GM04503 (cell line): ENCODE data around the gene COL8A2.

Source experiments
- DNase-seq: peaks from one replicate; pipeline ENCODE4 v3.0.0-alpha.2; 2012; ENCODE audit warnings: low read depth

COL8A2 gene

DNA sequence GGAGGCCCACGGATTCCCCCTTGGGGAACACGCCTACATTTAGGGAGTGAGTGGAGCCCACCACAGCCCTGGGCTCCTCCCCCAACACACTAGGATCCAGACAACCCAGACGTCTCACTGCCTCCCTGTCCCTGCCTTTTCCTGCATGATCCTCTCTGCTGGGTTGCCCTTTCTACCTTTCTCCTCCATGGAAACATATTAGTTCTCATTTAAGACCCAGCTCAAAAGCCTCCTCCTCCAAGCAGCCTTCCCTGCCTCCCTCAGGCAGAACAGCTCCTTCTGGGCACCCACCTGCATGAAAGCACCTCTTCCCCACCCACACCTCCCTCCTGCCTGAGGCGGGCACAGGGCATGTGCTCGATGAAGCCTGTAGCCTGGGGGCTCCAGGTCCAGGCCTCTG lies 10.7 kb downstream of the COL8A2 start:
- DNase-seq: no peak

DNA sequence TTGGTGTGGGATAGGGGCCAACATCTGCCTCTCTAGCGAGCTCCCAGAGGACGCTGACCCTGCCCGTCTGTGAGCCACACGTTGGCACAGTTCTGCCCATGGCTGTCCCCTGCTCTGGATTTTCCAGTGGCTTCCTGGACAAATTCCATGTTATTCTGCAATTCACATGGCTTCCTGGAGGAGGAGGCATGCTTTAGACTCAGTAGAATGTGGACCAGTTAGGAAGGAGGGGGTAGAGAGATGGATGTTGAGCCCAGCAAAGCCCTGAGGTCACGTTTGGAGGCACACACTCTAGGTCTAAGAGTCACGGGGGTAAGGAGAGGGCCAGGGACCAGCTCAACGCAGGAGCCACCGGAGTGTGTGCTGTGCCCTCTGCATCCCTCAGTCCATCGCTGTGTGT lies 12.2 kb downstream of the COL8A2 start:
- DNase-seq: no peak

DNA sequence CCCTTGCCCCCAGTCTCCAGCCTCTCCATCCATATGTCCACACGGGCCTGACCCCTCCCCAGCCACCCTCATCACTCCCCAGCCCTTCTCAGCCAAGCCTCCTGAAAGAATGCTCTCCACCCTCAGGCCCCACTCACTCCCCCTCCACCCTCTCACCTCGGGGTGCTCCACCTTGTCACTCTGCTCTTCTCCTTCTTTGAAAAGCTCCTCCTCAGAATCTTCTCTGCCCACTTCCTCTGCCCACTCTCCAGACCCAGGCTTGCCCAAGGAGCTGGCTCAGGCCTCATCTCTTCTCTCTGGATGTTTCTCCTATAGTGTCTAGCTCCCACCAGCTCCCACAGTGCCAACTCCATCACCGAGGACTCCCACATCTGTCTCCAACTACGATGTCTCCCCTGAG lies 13.9 kb downstream of the COL8A2 start:
- DNase-seq: no peak

DNA sequence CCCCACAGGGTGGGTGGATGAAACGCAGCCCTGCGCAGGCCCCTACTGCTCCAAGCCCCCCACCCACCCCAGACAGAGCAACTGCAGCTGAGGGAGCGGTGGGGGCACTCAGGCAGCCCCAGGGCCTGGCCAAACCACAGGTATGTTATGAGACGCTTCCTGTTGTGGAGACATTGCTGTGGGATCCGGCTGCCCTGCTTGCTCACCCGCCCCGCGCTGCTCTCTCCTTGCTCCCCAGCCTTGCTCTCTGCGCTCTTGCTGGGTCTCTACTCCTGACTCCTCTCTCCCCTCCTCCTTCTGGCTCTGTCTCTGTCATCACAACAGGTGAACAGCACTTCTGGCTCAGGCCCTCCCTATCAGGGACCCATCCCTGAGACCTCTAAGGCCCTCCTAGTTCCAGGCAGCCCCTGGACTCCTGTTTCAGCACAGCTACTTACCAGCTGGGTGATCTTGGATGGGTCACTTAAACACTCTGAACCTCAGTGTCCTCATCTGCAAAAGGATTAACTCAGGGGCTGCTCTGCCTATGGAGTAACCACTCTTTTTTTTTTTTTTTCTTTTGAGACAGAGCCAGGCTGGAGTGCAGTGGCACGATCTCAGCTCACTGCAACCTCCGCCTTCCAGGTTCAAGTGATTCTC lies 15.9 kb downstream of the COL8A2 start:
- no peak for DNase-seq

DNA sequence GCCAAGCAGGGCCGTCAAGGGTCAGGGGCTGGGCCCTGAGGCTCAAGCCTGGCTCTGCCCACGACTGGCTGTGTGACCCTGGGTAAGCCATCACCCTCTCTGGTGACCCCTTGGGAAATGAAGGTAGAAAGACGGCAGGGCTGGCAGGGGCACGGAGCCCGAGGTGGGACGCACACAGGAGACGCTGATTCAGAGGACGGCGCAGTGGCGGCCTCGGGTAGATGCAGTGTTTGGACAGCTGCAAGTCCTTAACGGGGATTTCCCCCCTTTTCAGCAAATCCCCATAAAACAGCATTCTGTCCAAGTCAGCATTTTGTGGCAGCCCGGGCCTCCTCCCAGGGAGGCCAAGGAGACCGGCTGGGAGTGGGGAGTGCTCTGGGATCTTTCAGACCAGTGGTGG lies 16.7 kb downstream of the COL8A2 start:
- no peak for DNase-seq

GRCh38 chr1:36107394-36107793 lies 17.6 kb downstream of the COL8A2 start:
- DNase-seq: no peak

DNA sequence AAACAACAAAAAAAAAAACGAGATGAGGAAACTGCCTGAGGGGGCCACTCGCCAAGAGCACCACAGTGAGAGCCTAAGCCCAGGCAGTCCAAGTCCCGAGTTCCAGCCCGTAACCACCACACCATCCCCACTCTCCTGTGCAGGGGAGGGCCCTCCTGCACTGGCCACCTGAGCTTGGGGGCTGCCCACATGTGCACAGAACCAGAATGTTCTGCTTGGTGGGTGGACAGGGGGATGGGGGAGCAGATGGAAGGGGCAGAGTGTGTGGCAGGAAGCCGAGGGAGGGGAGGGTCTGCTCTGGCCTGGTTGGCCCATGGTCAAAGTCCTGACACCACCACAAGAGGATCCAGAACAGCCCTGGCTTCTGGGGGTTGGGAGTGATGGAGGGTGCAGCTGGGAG lies 18.8 kb downstream of the COL8A2 start:
- no peak for DNase-seq

- DNase-seq: no peak
Observed at GRCh38 chr1:36101546-36101945, 23.5 kb downstream of the COL8A2 start.

GRCh38 chr1:36100376-36100775 lies 24.6 kb downstream of the COL8A2 start:
- DNase-seq: no peak

GRCh38 chr1:36099681-36100341 lies 25.2 kb downstream of the COL8A2 start:
- DNase-seq: no peak

DNA sequence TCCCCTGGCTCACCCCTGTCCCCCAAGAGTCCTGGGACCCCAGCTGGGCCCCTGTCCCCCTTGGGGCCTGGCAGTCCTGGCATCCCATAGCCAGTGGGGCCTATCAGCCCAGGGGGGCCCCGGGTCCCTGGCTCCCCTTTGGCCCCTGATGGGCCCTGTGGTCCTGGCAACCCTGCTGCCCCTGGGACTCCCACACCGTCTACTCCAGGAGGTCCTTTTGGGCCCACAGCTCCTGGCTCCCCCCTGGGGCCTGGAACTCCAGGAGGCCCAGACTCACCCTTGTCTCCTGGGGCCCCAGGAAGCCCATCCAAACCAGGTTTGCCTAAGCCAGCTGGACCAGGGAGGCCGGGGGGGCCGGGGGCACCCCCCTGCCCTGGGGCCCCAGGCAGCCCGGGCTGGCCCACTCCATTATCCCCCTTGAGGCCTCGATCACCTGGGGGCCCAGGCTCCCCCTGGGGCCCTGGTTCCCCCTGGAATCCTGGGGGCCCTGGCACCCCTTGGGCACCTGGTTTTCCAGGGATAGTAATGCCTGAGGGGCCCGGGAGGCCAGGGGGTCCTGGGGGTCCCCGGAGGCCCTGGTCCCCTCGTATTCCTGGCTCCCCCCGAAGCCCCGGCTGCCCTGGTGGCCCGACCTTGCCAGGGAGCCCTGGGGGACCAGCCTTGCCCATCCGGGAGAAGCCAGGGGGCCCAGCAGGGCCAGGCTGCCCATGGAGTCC lies 26.2 kb downstream of the COL8A2 start:
- DNase-seq: no peak

GRCh38 chr1:36097693-36098585 lies 27.1 kb downstream of the COL8A2 start:
- no peak for DNase-seq

GRCh38 chr1:36096500-36097432 lies 28.3 kb downstream of the COL8A2 start:
- DNase-seq: no peak

DNA sequence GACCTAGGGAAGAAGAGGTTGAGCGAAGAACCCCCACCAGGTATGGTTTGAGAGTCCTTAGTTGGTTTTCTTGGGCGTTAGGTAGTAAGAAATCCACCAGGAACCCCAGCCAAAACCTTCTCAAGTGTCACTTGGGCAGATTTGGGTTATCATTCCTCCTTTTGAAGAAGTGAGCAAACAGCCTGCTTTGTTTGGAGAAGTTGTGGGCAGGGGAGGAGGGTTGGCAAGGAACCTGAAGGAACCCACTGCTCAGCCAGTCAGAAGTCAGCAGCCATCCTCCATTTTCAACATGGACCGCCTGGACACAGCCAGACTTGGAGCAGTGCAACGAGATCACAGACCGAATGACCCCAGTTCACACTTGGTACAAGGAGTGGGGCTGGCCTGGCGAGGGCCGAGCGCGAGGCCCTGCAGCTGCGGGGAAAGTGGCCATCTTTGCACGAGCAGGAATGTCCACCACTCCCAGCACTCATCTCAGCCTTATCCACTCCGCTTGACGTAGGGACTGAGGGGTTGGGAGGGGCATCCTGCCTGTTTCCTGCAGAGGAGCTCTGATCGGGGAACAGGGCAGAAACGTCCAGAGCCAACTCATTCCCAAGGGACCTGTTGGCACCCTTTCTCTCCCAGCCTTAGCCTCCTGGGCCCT lies 29.1 kb downstream of the COL8A2 start:
- DNase-seq: no peak

GRCh38 chr1:36094621-36095061 lies 30.4 kb downstream of the COL8A2 start:
- no peak for DNase-seq

DNA sequence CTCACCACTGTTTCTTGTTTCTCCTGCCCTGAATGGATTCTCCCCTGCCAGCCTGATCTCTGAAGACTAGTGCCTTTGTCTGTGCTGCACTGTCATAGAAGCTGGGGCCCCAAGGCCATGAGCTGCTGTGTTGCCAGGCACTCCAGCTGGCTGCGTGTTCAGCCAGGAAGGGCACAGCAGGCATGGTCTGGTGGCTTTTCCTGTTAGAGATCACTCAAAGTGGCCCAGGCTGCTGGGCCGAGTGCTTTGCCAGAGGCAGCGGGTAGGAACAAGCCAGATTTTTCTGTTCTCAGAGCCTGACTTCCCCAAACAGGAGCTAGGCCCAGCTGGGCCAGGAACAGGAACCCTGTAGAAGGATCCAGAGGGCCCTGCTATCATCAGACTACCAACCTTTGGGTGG lies 31.1 kb downstream of the COL8A2 start:
- no peak for DNase-seq

GRCh38 chr1:36093226-36093625 lies 31.8 kb downstream of the COL8A2 start:
- no peak for DNase-seq

GRCh38 chr1:36092798-36093185 lies 32.2 kb downstream of the COL8A2 start:
- no peak for DNase-seq

DNA sequence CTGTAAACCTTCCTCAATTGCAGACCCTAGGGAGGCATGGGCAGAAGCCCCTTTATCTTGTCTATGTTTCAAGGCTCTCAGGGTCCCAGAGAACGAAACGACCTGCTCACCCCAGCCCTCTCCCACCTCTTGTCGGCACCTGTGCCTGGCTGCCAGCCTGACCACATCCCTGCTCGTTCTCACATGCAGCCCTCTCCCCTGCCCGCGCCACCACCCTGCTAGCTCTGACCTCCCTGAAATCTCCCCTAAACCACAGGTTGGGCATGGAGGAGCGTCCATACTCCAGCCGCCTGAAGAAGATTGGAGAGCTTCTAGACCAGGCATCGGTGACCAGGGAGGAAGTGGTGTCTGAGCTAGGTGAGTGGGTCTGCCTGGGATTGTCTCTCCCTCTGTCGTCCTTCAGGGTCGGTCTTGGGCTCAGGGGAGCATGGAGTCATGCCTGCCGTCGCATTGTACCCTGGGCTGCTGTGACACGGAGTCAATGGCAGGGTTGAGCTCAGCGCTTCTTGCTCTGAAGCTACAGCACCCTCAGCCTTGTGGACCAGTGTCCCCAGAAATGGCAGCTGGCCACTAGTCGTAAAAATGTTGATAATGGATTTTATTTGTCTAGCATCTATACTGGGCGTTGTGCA lies 32.7 kb downstream of the COL8A2 start:
- DNase-seq: no peak

DNA sequence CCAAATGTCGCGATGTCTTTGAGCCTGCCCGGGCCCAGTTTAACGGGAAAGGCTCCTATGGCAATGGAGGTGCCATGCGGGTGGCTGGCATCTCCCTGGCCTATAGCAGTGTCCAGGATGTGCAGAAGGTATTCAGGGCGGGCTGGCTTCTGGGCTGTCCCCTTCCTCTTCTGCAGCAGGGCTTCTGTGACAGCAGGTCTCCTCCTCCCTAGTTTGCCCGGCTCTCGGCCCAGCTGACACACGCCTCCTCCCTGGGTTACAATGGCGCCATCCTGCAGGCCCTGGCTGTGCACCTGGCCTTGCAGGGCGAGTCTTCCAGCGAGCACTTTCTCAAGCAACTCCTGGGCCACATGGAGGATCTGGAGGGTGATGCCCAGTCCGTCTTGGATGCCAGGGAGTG lies 33.3 kb downstream of the COL8A2 start:
- no peak for DNase-seq
